ENCODE measurements around the gene SLC26A1. TPM values are rescaled to one million over a fixed set of nuclear protein-coding genes. Genes with fewer than 3 reads are reported as not detected.
A peak's percentile ranks its signal among the peaks of the same experiment; 100 is the strongest.

SLC26A1 gene
- polyA plus RNA-seq, 3 donors from 2014 or later, result 0.52 to 0.77 TPM; not detected in 1

DNA sequence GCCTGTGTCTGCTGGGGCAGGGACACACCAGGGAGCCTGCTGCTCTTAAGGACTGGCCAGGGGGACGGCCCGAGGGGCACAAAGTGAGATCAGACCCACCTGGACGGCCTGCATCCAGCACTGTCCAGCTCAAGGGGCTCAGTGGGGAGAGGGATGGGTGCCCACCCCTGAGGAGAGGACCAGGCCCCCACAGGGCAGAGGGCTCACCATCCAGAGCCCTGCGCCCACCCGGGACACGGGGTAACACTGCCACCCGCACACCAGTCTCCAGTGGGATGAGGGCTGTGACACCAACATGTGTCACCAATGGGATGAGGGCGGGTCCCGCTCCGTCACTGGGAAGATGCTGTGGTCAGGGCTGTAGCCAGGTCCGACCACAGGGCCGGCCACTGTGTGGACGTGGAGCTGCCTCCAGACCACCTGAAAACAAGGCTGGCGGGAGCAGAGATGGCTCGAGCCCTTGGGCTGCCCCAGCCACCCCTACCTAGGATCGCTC, 33.0 kb downstream of the SLC26A1 start:
- Mint-ChIP-seq H3K4me1 (peaks cover 0 to 3% of the 10 kb centered on the region in 2 donors), H3K4me3 (no peak overlapping the region), H3K27me3 (ENCODE audit: low read depth in 3 of 3) (peaks cover 0 to 10% (median 2%) of the 10 kb centered on the region in 3 donors), H3K27ac (no peak overlapping the region), H3K9me3 (peaks cover 0 to 2% (median 0%) of the 10 kb centered on the region in 6 donors), H3K36me3 (peaks cover 0 to 5% (median 3%) of the 10 kb centered on the region in 3 donors)
- DNase-seq, result no peak

DNA sequence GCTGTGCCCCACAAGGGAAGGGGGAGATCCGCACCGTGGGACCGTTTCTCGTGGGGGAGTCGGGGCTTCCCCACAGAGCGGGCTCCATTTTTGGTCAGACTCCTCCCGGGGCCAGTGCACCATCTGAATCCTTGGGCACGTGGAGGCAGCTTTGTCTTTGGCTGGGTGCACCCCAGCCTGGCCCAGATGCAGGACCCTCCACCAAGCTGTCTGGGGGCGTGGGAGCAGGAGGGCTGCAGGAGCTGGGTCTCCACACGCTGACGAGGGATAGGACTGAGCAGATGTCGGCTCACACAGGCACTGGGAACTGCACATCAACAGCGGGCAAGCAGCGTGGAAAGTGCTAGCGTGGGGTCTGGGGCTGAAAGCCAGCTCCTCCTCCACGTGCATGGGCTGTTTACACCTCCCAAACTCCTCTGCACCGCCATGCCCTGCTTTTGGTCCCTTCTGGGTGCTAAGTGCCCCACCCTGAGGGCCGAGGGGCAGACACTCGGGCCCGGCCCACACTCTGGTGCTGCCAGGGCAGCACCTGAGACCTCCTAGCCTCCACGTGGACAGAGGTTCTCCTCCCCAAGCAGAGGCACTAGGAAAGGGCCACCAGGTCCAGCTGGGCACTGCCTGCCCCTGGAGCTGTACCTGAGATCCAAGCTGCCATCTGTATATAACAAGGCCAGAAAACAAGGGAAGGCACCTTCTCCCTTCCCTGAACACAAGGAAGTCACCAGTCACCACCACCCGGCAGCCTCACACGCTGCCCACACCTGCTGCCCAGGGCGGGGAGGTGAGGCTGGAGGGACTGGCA, 33.7 kb downstream of the SLC26A1 start:
- peaks cover 0 to 3% of the 10 kb centered on the region in 2 donors for H3K4me1 Mint-ChIP-seq
- no peak overlapping the region for H3K4me3 Mint-ChIP-seq
- H3K27me3 Mint-ChIP-seq (ENCODE audit: low read depth in 3 of 3), result peaks cover 0 to 10% (median 2%) of the 10 kb centered on the region in 3 donors
- peaks cover 0 to 2% (median 0%) of the 10 kb centered on the region in 6 donors for H3K9me3 Mint-ChIP-seq
- peak overlapping the region in 2 of 6 donors; percentile 23 to 61 for H3K27ac Mint-ChIP-seq
- H3K36me3 Mint-ChIP-seq, result peaks cover 0 to 8% (median 7%) of the 10 kb centered on the region in 3 donors
- DNase-seq, result no peak

DNA sequence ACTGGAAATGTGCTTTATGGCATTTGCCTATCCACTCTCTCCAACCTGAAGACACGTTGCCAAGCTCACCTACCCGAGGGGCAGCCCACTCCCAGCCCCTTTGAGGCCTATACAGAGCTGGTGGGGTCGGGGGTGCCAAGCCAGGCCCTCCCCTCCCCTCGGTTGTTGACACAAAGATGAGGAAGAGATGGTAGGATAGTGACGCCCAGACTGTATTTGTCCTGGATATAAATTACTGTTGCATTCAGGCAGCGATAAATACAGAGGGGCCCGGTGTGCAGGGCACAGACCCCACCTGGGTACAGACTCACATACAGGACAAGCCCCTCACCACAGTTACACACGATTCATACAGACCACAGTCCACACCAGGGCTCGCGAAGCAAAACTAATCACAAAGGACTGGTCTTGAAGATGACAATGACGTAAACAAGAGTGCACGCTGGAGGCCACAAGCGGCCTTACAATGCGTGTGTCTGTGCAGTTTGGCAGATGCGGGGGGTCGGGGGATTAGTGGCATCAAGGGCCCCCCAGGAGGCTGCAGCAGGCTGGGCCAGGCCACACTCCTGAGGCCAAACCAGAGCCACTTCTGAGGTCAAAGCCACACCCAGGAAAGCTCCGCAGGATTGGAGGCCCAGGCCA, 34.4 kb downstream of the SLC26A1 start:
- peaks cover 0 to 7% (median 2%) of the 10 kb centered on the region in 3 donors for H3K27me3 Mint-ChIP-seq (ENCODE audit: low read depth in 3 of 3)
- no peak for DNase-seq
- peaks cover 0 to 3% of the 10 kb centered on the region in 2 donors for H3K4me1 Mint-ChIP-seq
- peaks cover 0 to 10% (median 8%) of the 10 kb centered on the region in 3 donors for H3K36me3 Mint-ChIP-seq
- peak overlapping the region in 4 of 6 donors; percentile 23 to 53 (median 30) for H3K27ac Mint-ChIP-seq
- H3K4me3 Mint-ChIP-seq, result no peak overlapping the region
- peaks cover 0 to 2% (median 0%) of the 10 kb centered on the region in 6 donors for H3K9me3 Mint-ChIP-seq

DNA sequence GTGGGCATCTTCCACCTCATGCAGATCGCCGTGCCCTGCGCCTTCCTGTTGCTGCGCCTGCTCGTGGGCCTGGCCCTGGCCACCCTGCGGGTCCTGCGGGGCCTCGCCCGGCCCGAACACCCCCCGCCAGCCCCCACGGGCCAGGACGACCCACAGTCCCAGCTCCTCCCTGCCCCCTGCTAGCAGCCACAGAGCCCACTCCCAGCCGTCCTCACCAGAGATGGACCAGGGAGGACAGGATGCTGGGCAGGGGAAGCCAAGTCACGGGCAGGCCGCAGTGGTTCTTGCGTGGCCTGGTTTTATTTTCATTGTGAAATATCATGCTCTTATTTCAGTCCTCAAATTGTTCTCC, 34.9 kb downstream of the SLC26A1 start:
- H3K9me3 Mint-ChIP-seq, result peaks cover 0 to 2% (median 0%) of the 10 kb centered on the region in 6 donors

DNA sequence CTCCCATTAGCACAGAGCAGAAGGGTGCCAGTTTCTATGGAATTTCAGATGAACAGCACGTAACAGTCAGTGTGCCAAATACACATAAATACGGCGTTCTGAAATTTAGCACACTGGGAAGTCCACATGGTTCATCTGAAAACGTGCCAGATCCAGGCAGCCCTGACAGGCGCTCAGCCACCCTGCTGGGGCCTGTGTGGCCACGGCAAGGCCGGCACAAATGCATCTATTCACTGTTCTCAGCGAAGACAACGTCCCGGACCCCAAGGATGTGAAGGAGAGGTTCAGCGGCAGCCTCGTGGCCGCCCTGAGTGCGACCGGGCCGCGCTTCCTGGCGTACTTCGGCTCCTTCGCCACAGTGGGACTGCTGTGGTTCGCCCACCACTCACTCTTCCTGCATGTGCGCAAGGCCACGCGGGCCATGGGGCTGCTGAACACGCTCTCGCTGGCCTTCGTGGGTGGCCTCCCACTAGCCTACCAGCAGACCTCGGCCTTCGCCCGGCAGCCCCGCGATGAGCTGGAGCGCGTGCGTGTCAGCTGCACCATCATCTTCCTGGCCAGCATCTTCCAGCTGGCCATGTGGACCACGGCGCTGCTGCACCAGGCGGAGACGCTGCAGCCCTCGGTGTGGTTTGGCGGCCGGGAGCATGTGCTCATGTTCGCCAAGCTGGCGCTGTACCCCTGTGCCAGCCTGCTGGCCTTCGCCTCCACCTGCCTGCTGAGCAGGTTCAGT, 35.5 kb downstream of the SLC26A1 start:
- DNase-seq, result no peak
- peaks cover 0 to 3% of the 10 kb centered on the region in 2 donors for H3K4me1 Mint-ChIP-seq
- H3K9me3 Mint-ChIP-seq, result peaks cover 0 to 2% (median 0%) of the 10 kb centered on the region in 6 donors
- H3K4me3 Mint-ChIP-seq, result no peak overlapping the region
- peak overlapping the region in 2 of 6 donors; percentile 45 to 64 for H3K27ac Mint-ChIP-seq
- peaks cover 0 to 10% (median 8%) of the 10 kb centered on the region in 3 donors for H3K36me3 Mint-ChIP-seq
- H3K27me3 Mint-ChIP-seq (ENCODE audit: low read depth in 3 of 3), result peaks cover 0 to 6% (median 2%) of the 10 kb centered on the region in 3 donors

More for the DNA sequence above, 34.9 kb downstream of the SLC26A1 start:
- Mint-ChIP-seq H3K4me3 (no peak overlapping the region), H3K4me1 (peaks cover 0 to 3% of the 10 kb centered on the region in 2 donors), H3K36me3 (peaks cover 0 to 10% (median 8%) of the 10 kb centered on the region in 3 donors), H3K27ac (peak overlapping the region in 2 of 6 donors; percentile 23 to 53), H3K27me3 (ENCODE audit: low read depth in 3 of 3) (peaks cover 0 to 7% (median 2%) of the 10 kb centered on the region in 3 donors)
- DNase-seq, result no peak

DNA sequence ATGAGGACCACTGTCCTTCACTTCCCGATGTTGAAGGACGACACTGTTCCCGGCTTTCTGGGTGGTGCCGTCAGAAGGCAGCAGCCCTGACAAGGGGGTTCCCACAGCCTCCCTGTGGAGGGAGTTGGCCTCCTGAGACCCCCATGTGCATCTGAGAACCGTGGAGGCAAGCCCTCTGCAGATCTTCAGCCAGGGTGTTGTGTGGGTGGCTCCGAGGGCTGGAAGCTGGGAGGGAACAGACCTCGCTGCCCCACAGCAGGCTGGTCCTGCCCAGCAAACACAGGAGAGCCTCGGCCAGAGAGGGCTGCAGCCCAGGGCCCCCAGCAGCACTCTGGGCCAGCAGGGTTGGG, 36.0 kb downstream of the SLC26A1 start:
- H3K27ac Mint-ChIP-seq, result no peak overlapping the region
- no peak for DNase-seq

DNA sequence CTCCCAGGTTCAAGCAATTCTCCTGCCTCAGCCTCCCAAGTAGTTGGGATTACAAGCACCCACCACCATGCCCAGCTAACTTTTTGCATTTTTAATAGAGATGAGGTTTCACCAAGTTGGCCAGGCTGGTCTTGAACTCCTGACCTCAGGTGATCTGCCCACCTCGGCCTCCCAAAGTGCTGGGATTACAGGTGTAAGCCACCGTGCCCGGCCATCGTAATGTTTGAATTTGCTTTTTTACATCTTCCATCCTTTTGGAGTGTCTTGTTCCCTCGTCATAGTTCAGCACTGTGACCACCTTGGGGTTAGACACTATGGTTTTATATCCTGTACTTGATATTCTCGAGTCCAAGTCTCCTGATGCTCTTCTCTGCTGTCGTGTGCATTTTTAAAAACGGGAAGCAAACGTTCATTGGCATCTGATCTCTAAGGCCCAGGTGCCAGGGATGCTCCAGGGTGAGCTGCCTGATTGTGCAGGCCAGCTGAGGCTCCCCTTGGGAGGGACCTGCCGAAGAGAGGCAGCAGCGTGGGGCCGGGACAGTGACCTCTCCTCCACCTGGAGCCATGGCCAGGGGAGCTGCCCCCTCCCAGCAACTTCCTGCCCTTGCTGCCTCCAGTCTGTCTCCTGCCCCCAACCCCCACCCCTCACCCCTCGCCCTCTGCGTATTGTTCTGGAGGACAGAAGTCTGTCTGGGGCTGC, 36.5 kb downstream of the SLC26A1 start:
- no peak overlapping the region for H3K27ac Mint-ChIP-seq
- no peaks in the 10 kb centered on the region for H3K9me3 Mint-ChIP-seq
- no peak for DNase-seq
- H3K4me3 Mint-ChIP-seq, result no peak overlapping the region
- peaks cover 0 to 7% (median 2%) of the 10 kb centered on the region in 3 donors for H3K27me3 Mint-ChIP-seq (ENCODE audit: low read depth in 3 of 3)
- peaks cover 0 to 10% (median 8%) of the 10 kb centered on the region in 3 donors for H3K36me3 Mint-ChIP-seq
- H3K4me1 Mint-ChIP-seq, result peaks cover 0 to 3% of the 10 kb centered on the region in 2 donors

More for the DNA sequence above, 36.0 kb downstream of the SLC26A1 start:
- peaks cover 0 to 2% (median 0%) of the 10 kb centered on the region in 6 donors for H3K9me3 Mint-ChIP-seq
- peaks cover 0 to 3% of the 10 kb centered on the region in 2 donors for H3K4me1 Mint-ChIP-seq
- peaks cover 0 to 10% (median 8%) of the 10 kb centered on the region in 3 donors for H3K36me3 Mint-ChIP-seq
- no peak overlapping the region for H3K4me3 Mint-ChIP-seq
- peaks cover 0 to 8% (median 2%) of the 10 kb centered on the region in 3 donors for H3K27me3 Mint-ChIP-seq (ENCODE audit: low read depth in 3 of 3)

DNA sequence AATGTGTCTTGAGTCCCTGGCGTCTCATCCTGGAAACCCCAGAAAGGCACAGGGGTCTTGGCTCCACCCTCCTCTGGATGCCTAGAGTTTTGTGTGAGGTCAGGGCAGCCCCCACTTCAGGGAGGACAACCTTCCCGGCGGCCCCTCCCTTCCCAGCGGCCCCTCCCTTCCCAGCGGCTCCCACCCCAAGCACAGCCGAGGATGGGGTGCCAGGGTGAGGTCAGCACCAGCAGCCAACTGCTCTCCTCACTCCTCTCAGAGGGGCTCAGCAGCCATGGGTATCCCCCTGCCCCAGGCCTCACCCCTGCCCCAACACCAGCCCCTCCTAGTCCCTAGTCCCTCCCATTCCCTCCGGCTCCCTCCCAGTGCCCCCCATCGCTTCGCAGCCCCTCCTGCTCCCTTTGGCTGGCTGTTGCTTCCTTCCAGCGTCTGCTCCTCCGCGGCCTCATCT, 37.2 kb downstream of the SLC26A1 start:
- Mint-ChIP-seq H3K4me3 (no peak overlapping the region), H3K36me3 (peaks cover 0 to 10% (median 8%) of the 10 kb centered on the region in 3 donors), H3K9me3 (no peaks in the 10 kb centered on the region), H3K4me1 (peaks cover 0 to 3% of the 10 kb centered on the region in 2 donors), H3K27me3 (ENCODE audit: low read depth in 3 of 3) (peaks cover 0 to 7% (median 2%) of the 10 kb centered on the region in 3 donors), H3K27ac (no peak overlapping the region)
- DNase-seq, result no peak

DNA sequence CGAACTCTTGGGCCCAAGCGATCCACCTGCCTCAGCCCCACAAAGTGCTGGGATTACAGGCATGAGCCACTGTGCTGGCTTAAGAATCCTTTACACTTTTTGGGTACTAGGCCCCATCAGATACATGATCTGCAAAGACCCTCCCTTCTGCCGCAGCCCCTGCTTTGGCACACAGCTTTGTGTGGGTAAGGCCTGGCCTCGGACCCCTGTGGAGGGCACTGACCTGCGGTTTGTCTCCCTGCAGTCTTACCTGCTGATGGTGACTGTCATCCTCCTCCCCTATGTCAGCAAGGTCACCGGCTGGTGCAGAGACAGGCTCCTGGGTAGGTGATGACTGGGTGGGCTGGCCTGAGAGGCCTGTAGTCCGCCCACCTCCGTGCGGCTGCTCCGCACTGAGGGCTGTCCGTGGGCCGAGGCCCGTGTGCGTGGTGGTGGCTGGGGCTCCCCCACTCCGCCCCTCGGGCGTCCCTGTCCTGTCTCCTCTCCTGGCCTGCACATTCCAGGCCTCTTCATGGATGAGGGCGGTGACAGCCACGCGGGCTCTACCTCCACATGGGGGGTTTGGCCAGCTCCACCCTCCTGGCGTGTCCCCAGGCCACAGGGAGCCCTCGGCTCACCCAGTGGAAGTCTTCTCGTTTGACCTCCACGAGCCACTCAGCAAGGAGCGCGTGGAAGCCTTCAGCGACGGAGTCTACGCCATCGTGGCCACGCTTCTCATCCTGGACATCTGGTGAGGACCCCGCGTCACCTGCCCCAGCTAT, 37.9 kb downstream of the SLC26A1 start:
- Mint-ChIP-seq H3K4me1 (peaks cover 0 to 3% of the 10 kb centered on the region in 2 donors), H3K27ac (no peak overlapping the region)
- DNase-seq, result no peak

DNA sequence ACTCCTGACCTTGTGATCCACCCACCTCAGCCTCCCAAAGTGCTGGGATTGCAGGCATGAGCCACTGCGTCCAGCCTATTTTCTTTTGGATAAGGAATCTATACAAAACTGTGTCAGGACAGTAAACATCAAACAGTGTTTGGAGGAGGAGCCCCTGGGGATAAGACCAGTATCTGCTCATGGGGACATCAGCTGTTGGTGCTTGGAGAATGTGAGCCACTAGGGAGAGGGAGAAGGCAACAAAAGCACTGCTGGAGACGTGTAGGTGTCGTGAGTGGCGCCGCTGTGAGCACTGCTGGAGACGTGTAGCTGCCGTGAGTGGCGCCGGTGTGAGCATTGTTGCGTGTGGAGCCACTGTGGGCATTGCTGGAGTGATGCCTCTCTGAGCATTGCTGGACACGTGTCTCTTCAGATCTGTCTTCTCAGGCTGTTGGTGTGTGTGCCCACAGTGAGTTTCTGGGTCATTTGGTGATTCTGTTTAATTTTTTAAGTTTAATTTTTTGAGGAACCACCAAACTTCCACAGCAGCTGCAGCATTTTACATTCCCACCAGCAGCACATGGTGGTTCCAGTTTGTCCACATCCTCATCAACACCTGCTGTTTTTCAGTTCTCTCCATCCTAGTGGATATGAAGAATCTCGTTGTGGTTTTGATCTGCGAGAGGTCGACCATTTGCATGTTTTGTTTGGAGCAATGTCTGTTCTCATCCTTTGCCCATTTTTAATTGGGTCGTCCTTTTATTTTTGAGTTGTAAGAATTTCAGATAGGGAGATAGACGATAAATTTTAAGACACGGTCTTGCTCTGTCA, 38.8 kb downstream of the SLC26A1 start:
- Mint-ChIP-seq H3K4me3 (no peak overlapping the region), H3K4me1 (peaks cover 0 to 2% of the 10 kb centered on the region in 2 donors), H3K36me3 (peaks cover 0 to 10% (median 8%) of the 10 kb centered on the region in 3 donors), H3K9me3 (no peaks in the 10 kb centered on the region), H3K27ac (peak overlapping the region in 3 of 6 donors; percentile 46 to 69 (median 60)), H3K27me3 (ENCODE audit: low read depth in 3 of 3) (peaks cover 3 to 7% (median 4%) of the 10 kb centered on the region in 3 donors)
- no peak for DNase-seq

More for the DNA sequence above, 37.9 kb downstream of the SLC26A1 start:
- peaks cover 2 to 7% (median 2%) of the 10 kb centered on the region in 3 donors for H3K27me3 Mint-ChIP-seq (ENCODE audit: low read depth in 3 of 3)
- H3K9me3 Mint-ChIP-seq, result no peaks in the 10 kb centered on the region
- peaks cover 0 to 10% (median 8%) of the 10 kb centered on the region in 3 donors for H3K36me3 Mint-ChIP-seq
- H3K4me3 Mint-ChIP-seq, result no peak overlapping the region

DNA sequence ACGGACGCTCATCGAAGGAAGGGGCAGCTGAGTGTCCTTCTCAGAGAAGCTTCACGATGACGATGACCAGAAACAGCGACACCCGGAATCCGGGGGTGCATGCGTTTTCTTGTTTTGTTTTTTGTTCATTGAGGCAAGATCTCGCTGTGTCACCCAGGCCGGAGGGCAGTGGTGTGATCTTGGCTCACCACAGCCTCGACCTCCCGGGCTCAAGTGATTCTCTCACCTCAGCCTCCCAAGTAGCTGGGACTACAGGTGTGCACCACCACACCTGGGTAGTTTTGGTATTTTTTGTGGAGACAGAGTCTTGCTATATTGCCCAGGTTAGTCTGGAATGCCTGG, 39.7 kb downstream of the SLC26A1 start:
- DNase-seq, result no peak
- Mint-ChIP-seq H3K27me3 (ENCODE audit: low read depth in 3 of 3) (peaks cover 2 to 7% (median 3%) of the 10 kb centered on the region in 3 donors), H3K36me3 (peaks cover 0 to 10% (median 4%) of the 10 kb centered on the region in 3 donors), H3K27ac (no peak overlapping the region), H3K4me3 (no peak overlapping the region), H3K4me1 (no peaks in the 10 kb centered on the region), H3K9me3 (no peaks in the 10 kb centered on the region)

Data from immature natural killer cell (primary cell).